NCI-H187 (cell line): ENCODE measurements around the gene IL1RL2.

ENCODE experiments used
- DNase-seq, 2 experiments: peaks; one replicate each; lab custom pipeline; 2025; lab: John Stamatoyannopoulos, UW

Gene IL1RL2

GRCh38 chr2:102194609-102195268 is 7.9 kb downstream of the IL1RL2 start:
- DNase-seq, result no peak

GRCh38 chr2:102197389-102198137 is 10.7 kb downstream of the IL1RL2 start:
- no peak for DNase-seq

GRCh38 chr2:102200539-102200938 is 13.7 kb downstream of the IL1RL2 start:
- no peak for DNase-seq

- no peak for DNase-seq
Measured at GRCh38 chr2:102204638-102205037, 17.8 kb downstream of the IL1RL2 start.

GRCh38 chr2:102206666-102207341 is 20.0 kb downstream of the IL1RL2 start:
- no peak for DNase-seq

GRCh38 chr2:102208774-102209173 is 22.0 kb downstream of the IL1RL2 start:
- no peak for DNase-seq

GRCh38 chr2:102209474-102209873 is 22.7 kb downstream of the IL1RL2 start:
- DNase-seq, result no peak

- DNase-seq, result no peak
Measured at GRCh38 chr2:102217032-102217431, 30.2 kb downstream of the IL1RL2 start.

- no peak for DNase-seq
Measured at GRCh38 chr2:102224824-102225739, 38.3 kb downstream of the IL1RL2 start.

GRCh38 chr2:102226171-102226570 is 39.3 kb downstream of the IL1RL2 start:
- DNase-seq, result no peak

- DNase-seq, result no peak
Measured at GRCh38 chr2:102226612-102227391, 40.0 kb downstream of the IL1RL2 start.

- no peak for DNase-seq
Measured at GRCh38 chr2:102229141-102229769, 42.4 kb downstream of the IL1RL2 start.

- DNase-seq, result no peak
Measured at GRCh38 chr2:102230410-102230909, 43.6 kb downstream of the IL1RL2 start.

GRCh38 chr2:102233132-102233884 is 46.5 kb downstream of the IL1RL2 start:
- no peak for DNase-seq

- DNase-seq, result no peak
Measured at GRCh38 chr2:102235042-102235473, 48.2 kb downstream of the IL1RL2 start.

- no peak for DNase-seq
Measured at GRCh38 chr2:102235491-102235890, 48.7 kb downstream of the IL1RL2 start.

GRCh38 chr2:102236132-102236531 is 49.3 kb downstream of the IL1RL2 start:
- DNase-seq, result no peak

GRCh38 chr2:102237176-102237575 is 50.4 kb downstream of the IL1RL2 start:
- DNase-seq, result no peak

GRCh38 chr2:102238039-102238756 is 51.4 kb downstream of the IL1RL2 start:
- no peak for DNase-seq
